Transverse colon (tissue), 4 donors: Measurements from ENCODE around the gene MAMDC2.

Experiments
- CTCF ChIP-seq, 5 experiments: fragments of 200-600 bp in 3 of 5; fragments of 450-650 bp in 2 of 5; sonication (generic) in 3 of 5; IDR thresholded peaks; 1 replicate in 2 of 5; 2 replicates in 3 of 5; pipeline ENCODE4 v1.5.1; 2016 to 2017; ENCODE audit warnings: antibody characterized with exemption in 5 of 5, inconsistent platforms in 3 of 5, mild to moderate bottlenecking in 2 of 5, moderate library complexity in 1 of 5
- EP300 ChIP-seq: sonication (generic); formaldehyde crosslinking; IDR thresholded peaks from one replicate; pipeline ENCODE4 v1.6.1; 2017; ENCODE audit warnings: antibody characterized with exemption, low read depth
- POLR2A ChIP-seq: fragments of 450-650 bp; IDR thresholded peaks from one replicate; pipeline ENCODE4 v1.6.1; 2016; ENCODE audit warnings: antibody characterized with exemption, mild to moderate bottlenecking, moderate library complexity
- POLR2AphosphoS5 ChIP-seq, 3 donors: sonication (generic); formaldehyde crosslinking; IDR thresholded peaks; one replicate each; pipeline ENCODE4 v1.6.1; 2016; ENCODE audit warnings: antibody characterized with exemption in 3 of 3

- TF ChIP-seq POLR2A: no peak
- TF ChIP-seq CTCF (IDR thresholded peaks at IDR 0.05): no peak
- TF ChIP-seq POLR2AphosphoS5 (IDR thresholded peaks at IDR 0.05): no peak
- no peak for TF ChIP-seq EP300
Observed at GRCh38 chr9:70110194-70111041, 66.8 kb downstream of the MAMDC2 start.
